ENCODE results near the gene PNCK. TPM values are rescaled to one million over a fixed set of nuclear protein-coding genes. Genes with fewer than 3 reads are reported as not detected.
A peak's percentile ranks its signal among the peaks of the same experiment; 100 is the strongest.

The PNCK gene
- total and polyA plus RNA-seq, 7 donors: 4.6 to 135 (median 49.6) TPM; not detected in 2

GRCh38 chrX:153645151-153645550 lies 28.5 kb downstream of the PNCK start:
- Histone ChIP-seq H3K9me3 (no peaks in the 10 kb centered on the region), H3K27me3 (peaks cover 53 to 82% (median 57%) of the 10 kb centered on the region in 3 donors), H3K36me3 (no peaks in the 10 kb centered on the region), H3K4me3 (no peak overlapping the region), H3K27ac (no peak overlapping the region), H3K4me1 (peaks cover 0 to 36% (median 32%) of the 10 kb centered on the region in 4 donors)
- DNase-seq: peak; percentile 37
- TF ChIP-seq EP300 (IDR thresholded peaks at IDR 0.05): no peak
- TF ChIP-seq POLR2AphosphoS5 (IDR thresholded peaks at IDR 0.05): no peak
- TF ChIP-seq POLR2A (IDR thresholded peaks at IDR 0.05): no peak
- no peak for TF ChIP-seq CTCF (IDR thresholded peaks at IDR 0.05)
- intact Hi-C loops (cut with DNase I): loop anchor here (5.0 kb wide), 1 partner anchor 48 kb away; the partner anchor contains the start of gene CCNQ
- WGBS, 2 donors: 58 to 59% methylated on average over 6 of the region's 6 CpGs

- intact Hi-C loops (cut with DNase I): loop anchor here (5.0 kb wide), 1 partner anchor 47 kb away; the partner anchor contains the start of gene CCNQ
- 7 to 9% methylated on average over 46 of the region's 46 CpGs for WGBS, 2 donors
- TF ChIP-seq POLR2AphosphoS5 (IDR thresholded peaks at IDR 0.05): no peak
- no peak for TF ChIP-seq EP300 (IDR thresholded peaks at IDR 0.05)
- no peak for TF ChIP-seq POLR2A (IDR thresholded peaks at IDR 0.05)
- TF ChIP-seq CTCF (IDR thresholded peaks at IDR 0.05): no peak
Measured at GRCh38 chrX:153644356-153645125, 29.1 kb downstream of the PNCK start.

GRCh38 chrX:153643431-153644351 lies 29.9 kb downstream of the PNCK start:
- Histone ChIP-seq H3K36me3 (no peaks in the 10 kb centered on the region), H3K4me1 (peaks cover 0 to 36% (median 32%) of the 10 kb centered on the region in 4 donors), H3K27ac (no peak overlapping the region), H3K9me3 (no peaks in the 10 kb centered on the region), H3K4me3 (peak overlapping the region in 2 of 4 donors; percentile 25), H3K27me3 (peaks cover 53 to 76% (median 57%) of the 10 kb centered on the region in 3 donors)
- 2 to 3% methylated on average over 84 of the region's 84 CpGs for WGBS, 2 donors
- intact Hi-C loops (cut with DNase I): no loop called here
- no peak for TF ChIP-seq POLR2A (IDR thresholded peaks at IDR 0.05)
- no peak for TF ChIP-seq EP300 (IDR thresholded peaks at IDR 0.05)
- no peak for TF ChIP-seq POLR2AphosphoS5 (IDR thresholded peaks at IDR 0.05)
- TF ChIP-seq CTCF (IDR thresholded peaks at IDR 0.05): no peak
- peak; percentile 56 for DNase-seq

More at GRCh38 chrX:153644356-153645125, 29.1 kb downstream of the PNCK start:
- H3K36me3 ChIP-seq: no peaks in the 10 kb centered on the region
- no peak overlapping the region for H3K4me3 ChIP-seq
- peaks cover 0 to 36% (median 32%) of the 10 kb centered on the region in 4 donors for H3K4me1 ChIP-seq
- DNase-seq: peak; percentile 59
- H3K9me3 ChIP-seq: no peaks in the 10 kb centered on the region
- H3K27me3 ChIP-seq: peaks cover 53 to 82% (median 57%) of the 10 kb centered on the region in 3 donors
- no peak overlapping the region for H3K27ac ChIP-seq

- Histone ChIP-seq H3K4me1 (peaks cover 0 to 35% (median 28%) of the 10 kb centered on the region in 4 donors), H3K4me3 (no peak overlapping the region), H3K27me3 (peaks cover 45 to 67% (median 54%) of the 10 kb centered on the region in 3 donors), H3K9me3 (no peaks in the 10 kb centered on the region), H3K36me3 (no peaks in the 10 kb centered on the region), H3K27ac (no peak overlapping the region)
- TF ChIP-seq POLR2A (IDR thresholded peaks at IDR 0.05) (no peak), CTCF (IDR thresholded peaks at IDR 0.05) (no peak), POLR2AphosphoS5 (IDR thresholded peaks at IDR 0.05) (no peak), EP300 (IDR thresholded peaks at IDR 0.05) (no peak)
- 3 to 5% methylated on average over 46 to 48 of the region's 48 CpGs for WGBS, 2 donors
- DNase-seq: no peak
- intact Hi-C loops (cut with DNase I): no loop called here
Measured at GRCh38 chrX:153642655-153643430, 30.8 kb downstream of the PNCK start.

All from sigmoid colon (tissue), 7 donors.